ENCODE data around the gene FBN3. TPM values are rescaled to one million over a fixed set of nuclear protein-coding genes. Genes with fewer than 3 reads are reported as not detected.

The FBN3 gene
- polyA plus RNA-seq, 1 experiment, result not detected

- no peaks in the 10 kb centered on the region for H3K27me3 ChIP-seq (ENCODE audit: control insufficient read depth, insufficient read depth, low read length)
- no peak overlapping the region for H3K4me3 ChIP-seq (ENCODE audit: low read depth, low read length)
- no peak for DNase-seq (ENCODE audit: low read depth)
- ChIA-PET POLR2A (no interaction called here), CTCF (no interaction called here)
- H3K36me3 ChIP-seq (ENCODE audit: control insufficient read depth, insufficient read depth, low read length), result no peaks in the 10 kb centered on the region
- no peak for TF ChIP-seq CTCF (IDR thresholded peaks at IDR 0.05; ENCODE audit: insufficient read depth, low read depth, low read length)
Measured at GRCh38 chr19:8057545-8058270, 91.7 kb downstream of the FBN3 start.

DNA sequence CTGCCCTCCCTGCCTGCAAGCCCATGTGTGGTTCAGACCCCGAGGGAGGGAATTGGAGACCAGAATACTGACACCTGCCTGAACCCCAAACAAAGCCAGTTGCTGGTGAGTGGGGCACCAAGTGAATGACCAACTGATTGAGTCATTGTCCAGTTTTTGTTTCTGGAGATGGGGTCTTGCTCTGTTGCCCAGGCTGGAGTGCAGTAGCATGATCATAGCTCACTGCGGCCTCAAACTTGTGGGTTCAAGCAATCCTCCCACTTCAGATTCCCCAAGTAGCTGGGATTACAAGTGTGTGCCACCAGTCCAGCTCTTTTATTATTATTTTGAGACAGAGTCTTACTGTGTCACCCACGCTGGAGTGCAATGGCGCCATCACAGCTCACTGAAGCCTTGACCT lies 92.9 kb downstream of the FBN3 start:
- TF ChIP-seq CTCF (IDR thresholded peaks at IDR 0.05; ENCODE audit: insufficient read depth, low read depth, low read length), result no peak
- H3K36me3 ChIP-seq (ENCODE audit: control insufficient read depth, insufficient read depth, low read length), result no peaks in the 10 kb centered on the region
- no peaks in the 10 kb centered on the region for H3K27me3 ChIP-seq (ENCODE audit: control insufficient read depth, insufficient read depth, low read length)
- ChIA-PET CTCF (no interaction called here), POLR2A (no interaction called here)
- H3K4me3 ChIP-seq (ENCODE audit: low read depth, low read length), result no peak overlapping the region
- no peak for DNase-seq (ENCODE audit: low read depth)

GRCh38 chr19:8054169-8054568 lies 95.2 kb downstream of the FBN3 start:
- POLR2A ChIA-PET, result no interaction called here
- CTCF ChIA-PET, result interaction anchor here (0.6 kb wide), 1 partner anchor 137 kb away, joined by 4 read pairs; no protein-coding TSS in a partner anchor
- DNase-seq (ENCODE audit: low read depth), result no peak

GRCh38 chr19:8052464-8052859 lies 96.9 kb downstream of the FBN3 start, which contains the start of gene CCL25:
CCL25 (plus strand) TSS chr19:8052760; CDS start chr19:8053050, 290 bp downstream.
- CTCF ChIA-PET, result no interaction called here
- Histone ChIP-seq H3K27me3 (ENCODE audit: control insufficient read depth, insufficient read depth, low read length) (no peaks in the 10 kb centered on the region), H3K36me3 (ENCODE audit: control insufficient read depth, insufficient read depth, low read length) (no peaks in the 10 kb centered on the region), H3K4me3 (ENCODE audit: low read depth, low read length) (no peak within 1 kb of the TSS)
- TF ChIP-seq CTCF (IDR thresholded peaks at IDR 0.05; ENCODE audit: insufficient read depth, low read depth, low read length), result no peak
- no peak for DNase-seq (ENCODE audit: low read depth)
- POLR2A ChIA-PET, result no interaction called here

More at GRCh38 chr19:8054169-8054568, 95.2 kb downstream of the FBN3 start:
- no peak overlapping the region for H3K4me3 ChIP-seq (ENCODE audit: low read depth, low read length)
- no peaks in the 10 kb centered on the region for H3K36me3 ChIP-seq (ENCODE audit: control insufficient read depth, insufficient read depth, low read length)
- H3K27me3 ChIP-seq (ENCODE audit: control insufficient read depth, insufficient read depth, low read length), result no peaks in the 10 kb centered on the region
- no peak for TF ChIP-seq CTCF (IDR thresholded peaks at IDR 0.05; ENCODE audit: insufficient read depth, low read depth, low read length)

DNA sequence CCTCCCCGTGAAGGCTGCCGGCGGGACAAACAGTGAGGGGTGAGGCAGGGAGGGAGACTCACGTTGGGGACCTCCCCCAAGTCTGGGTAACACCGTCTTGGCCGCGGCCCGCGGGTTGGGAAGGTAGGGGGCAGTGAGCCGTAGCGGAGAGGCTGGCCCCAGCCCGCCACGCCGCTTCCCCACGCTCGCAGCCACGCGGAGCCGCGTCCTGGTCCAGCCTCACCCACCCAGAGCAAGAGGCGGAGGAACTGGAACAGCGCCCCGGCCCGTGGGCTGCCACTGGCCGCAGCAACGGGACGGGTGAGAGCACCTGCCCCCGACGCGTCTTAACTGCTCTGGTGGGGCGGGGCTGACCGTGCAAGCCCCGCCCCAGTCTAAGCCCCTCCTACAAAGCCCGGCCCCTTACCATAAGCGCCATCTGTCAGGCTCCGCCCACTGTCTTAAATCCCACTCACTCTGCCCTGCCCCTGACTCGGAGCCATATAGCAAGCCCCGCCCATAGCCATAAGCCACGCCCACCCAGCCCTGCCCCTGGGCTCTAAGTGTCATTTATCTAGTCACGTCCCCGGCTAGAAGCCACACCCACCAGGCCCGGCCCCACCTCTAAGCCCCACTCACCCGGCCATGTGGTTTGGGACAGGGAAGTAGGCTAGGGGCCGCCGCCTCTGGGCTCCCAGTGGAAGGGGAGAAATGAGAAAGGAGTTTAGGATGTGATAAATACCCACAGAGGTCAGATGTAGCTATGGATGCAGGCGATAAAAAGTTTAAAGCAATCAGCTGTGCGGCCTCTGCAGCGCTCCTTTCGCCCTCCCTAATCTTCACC lies 98.9 kb downstream of the FBN3 start:
- H3K4me3 ChIP-seq (ENCODE audit: low read depth, low read length), result no peak overlapping the region
- H3K36me3 ChIP-seq (ENCODE audit: control insufficient read depth, insufficient read depth, low read length), result no peaks in the 10 kb centered on the region
- H3K27me3 ChIP-seq (ENCODE audit: control insufficient read depth, insufficient read depth, low read length), result peaks cover 3% of the 10 kb centered on the region
- DNase-seq (ENCODE audit: low read depth), result peak; percentile 5
- POLR2A ChIA-PET, result no interaction called here
- CTCF ChIA-PET, result interaction anchor here (0.6 kb wide), 2 partner anchors 111 to 536 kb away, joined by 3 read pairs; no protein-coding TSS in a partner anchor
- no peak for TF ChIP-seq CTCF (IDR thresholded peaks at IDR 0.05; ENCODE audit: insufficient read depth, low read depth, low read length)

All from BJ (cell line).